ENCODE results near the gene MEIS3.

The MEIS3 gene

DNA sequence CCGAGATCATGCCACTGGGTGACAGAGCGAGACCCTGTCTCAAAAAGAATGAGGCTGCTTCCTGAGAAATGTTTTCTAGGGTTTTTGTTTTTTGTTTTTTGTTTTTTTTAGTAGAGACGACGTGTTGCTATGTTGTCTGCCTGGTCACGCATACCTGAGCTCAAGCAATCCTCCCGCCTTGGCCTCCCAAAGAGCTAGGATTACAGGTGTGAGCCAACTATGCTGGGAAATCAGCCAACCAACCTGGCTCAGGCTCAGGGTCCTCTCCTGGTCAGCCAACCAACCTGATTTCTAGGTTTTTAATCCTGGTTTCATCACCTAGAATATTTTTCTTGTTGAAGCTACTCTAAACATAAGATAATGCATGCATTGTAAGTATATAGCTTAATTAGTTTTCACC, 62.4 kb downstream of the MEIS3 start:
- DNase-seq, result no peak

DNA sequence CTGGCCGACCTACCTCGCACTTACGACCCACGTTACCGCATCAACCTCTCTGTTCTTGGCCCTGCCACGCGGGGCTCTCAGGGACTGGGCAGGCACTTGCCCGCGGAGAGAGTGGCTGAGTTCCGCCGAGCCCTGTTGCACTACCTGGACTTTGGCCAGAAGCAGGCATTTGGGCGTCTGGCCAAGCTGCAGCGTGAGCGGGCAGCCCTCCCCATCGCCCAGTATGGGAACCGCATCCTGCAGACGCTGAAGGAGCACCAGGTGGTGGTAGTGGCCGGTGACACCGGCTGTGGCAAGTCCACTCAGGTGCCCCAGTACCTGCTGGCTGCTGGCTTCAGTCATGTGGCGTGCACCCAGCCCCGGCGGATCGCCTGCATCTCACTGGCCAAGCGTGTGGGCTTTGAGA, 66.0 kb downstream of the MEIS3 start:
- no peak for DNase-seq
